Thyroid gland (tissue), 4 donors: ENCODE data around the gene F2R.

ENCODE experiments used
- CTCF ChIP-seq, 6 experiments: fragments of 200-600 bp in 3 of 6; fragments of 450-650 bp in 3 of 6; sonication (generic) in 3 of 6; IDR thresholded peaks; one replicate each; pipeline ENCODE4 v1.5.1; 2016 to 2019; ENCODE audit warnings: antibody characterized with exemption in 6 of 6, mild to moderate bottlenecking in 2 of 6, inconsistent platforms in 1 of 6, moderate library complexity in 1 of 6
- POLR2A ChIP-seq, 2 donors: fragments of 450-650 bp; IDR thresholded peaks; one replicate each; pipeline ENCODE4 v1.6.1; 2017; ENCODE audit warnings: antibody characterized with exemption in 2 of 2, mild to moderate bottlenecking in 2 of 2, moderate library complexity in 1 of 2

GRCh38 chr5:76688212-76688611 lies 27.7 kb upstream of the F2R start:
- TF ChIP-seq CTCF (IDR thresholded peaks at IDR 0.05) (no peak), POLR2A (IDR thresholded peaks at IDR 0.05) (no peak)
